ENCODE results near the gene SMARCC2. TPM values are rescaled to one million over a fixed set of nuclear protein-coding genes. Genes with fewer than 3 reads are reported as not detected.

SMARCC2 gene
- total RNA-seq, 1 experiment from 2014 or later, result 99.7 TPM

DNA sequence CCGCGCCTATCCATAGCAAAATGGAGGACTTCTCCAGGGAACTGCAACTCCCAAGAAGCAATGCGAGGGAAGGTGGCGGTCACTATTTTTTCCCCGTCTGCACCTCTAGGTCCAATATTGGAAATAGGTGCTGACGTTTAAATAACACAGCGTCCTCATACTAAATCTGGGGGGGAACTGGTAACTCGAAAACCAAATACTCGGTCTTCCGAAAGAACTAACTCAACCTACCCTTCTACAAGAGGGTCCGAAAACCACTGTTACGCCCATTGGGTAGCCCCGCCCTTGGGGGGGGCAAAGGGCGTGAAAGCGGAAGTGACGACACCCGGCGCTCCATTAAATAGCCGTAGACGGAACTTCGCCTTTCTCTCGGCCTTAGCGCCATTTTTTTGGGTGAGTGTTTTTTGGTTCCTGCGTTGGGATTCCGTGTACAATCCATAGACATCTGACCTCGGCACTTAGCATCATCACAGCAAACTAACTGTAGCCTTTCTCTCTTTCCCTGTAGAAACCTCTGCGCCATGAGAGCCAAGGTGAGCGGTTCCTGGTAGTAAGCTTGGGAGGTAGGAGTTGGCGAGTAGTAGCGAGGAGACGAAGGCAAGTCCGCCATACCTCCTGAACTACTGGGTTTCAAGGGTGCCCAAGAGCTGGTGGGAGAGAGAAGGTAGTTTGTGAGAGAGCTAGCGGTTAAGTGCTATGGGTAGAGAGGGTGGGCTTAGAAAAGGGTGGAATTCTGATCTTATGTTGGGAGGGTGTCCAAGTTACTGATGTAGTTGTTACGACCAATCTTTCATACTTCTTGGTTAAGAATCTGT is 72.8 kb downstream of the SMARCC2 start, which contains the start of gene RPL41:
Gene RPL41 (plus strand): TSS at position 367 of the 815 bp plus-strand sequence.
- Histone ChIP-seq H3K27me3 (ENCODE audit: insufficient read depth, low read length) (no peaks in the 10 kb centered on the region), H3K9ac (ENCODE audit: low read length) (peak within 1 kb of the TSS; percentile 92), H3K4me1 (ENCODE audit: control insufficient read depth in 1 of 2, insufficient read depth in 2 of 2, low read length in 2 of 2) (peaks cover 23 to 34% of the 10 kb centered on the region in 2 experiments), H3K9me3 (ENCODE audit: control insufficient read depth in 1 of 2, insufficient read depth in 1 of 2, low read depth in 1 of 2, low read length in 2 of 2) (no peaks in the 10 kb centered on the region), H3K4me3 (replicated peaks in 1 of 2; ENCODE audit: low read depth in 1 of 2, low read length in 2 of 2) (peak within 1 kb of the TSS; percentile 80 to 82), H3K36me3 (ENCODE audit: control insufficient read depth in 1 of 2, insufficient read depth in 2 of 2, low read length in 2 of 2) (peaks cover 11 to 41% of the 10 kb centered on the region in 2 experiments), H3K4me2 (ENCODE audit: low read length) (peak within 1 kb of the TSS; percentile 88), H4K20me1 (ENCODE audit: insufficient read depth) (no peaks in the 10 kb centered on the region), H3K79me2 (ENCODE audit: insufficient read depth, low read length) (peaks cover 18% of the 10 kb centered on the region), H3K9me2 (ENCODE audit: insufficient read depth) (no peaks in the 10 kb centered on the region), H2AFZ (ENCODE audit: low read depth, low read length, poor library complexity, severe bottlenecking) (peak within 1 kb of the TSS; percentile 24), H3K27ac (ENCODE audit: low read depth, low read length) (peak within 1 kb of the TSS; percentile 93)
- RAD21 ChIA-PET (ENCODE audit: low non-redundant PET in 1 of 2, low total read pairs in 2 of 2, uncharacterized antibody in 2 of 2, unreplicated experiment in 2 of 2), result no interaction called here
- CTCF ChIA-PET, result interaction anchor here (2.2 to 3.3 kb wide), 2 partner anchors 11 to 12 kb away, joined by 5 to 24 read pairs; partner anchors contain the start of genes ESYT1 and PA2G4
- BruUV-seq (replicated peaks), result TSS peak; percentile 92
- ATAC-seq (peak; percentile 31), DNase-seq (ENCODE audit: low read depth, low spot score) (peak; percentile 91)
- POLR2A ChIA-PET, result interaction anchor here (0.7 to 4.6 kb wide), 9 partner anchors 11 to 379 kb away, joined by 3 to 75 read pairs (median 5); partner anchors contain the start of genes ESYT1, PA2G4, RAB5B and SMARCC2
- TF ChIP-seq, protein P1, sequence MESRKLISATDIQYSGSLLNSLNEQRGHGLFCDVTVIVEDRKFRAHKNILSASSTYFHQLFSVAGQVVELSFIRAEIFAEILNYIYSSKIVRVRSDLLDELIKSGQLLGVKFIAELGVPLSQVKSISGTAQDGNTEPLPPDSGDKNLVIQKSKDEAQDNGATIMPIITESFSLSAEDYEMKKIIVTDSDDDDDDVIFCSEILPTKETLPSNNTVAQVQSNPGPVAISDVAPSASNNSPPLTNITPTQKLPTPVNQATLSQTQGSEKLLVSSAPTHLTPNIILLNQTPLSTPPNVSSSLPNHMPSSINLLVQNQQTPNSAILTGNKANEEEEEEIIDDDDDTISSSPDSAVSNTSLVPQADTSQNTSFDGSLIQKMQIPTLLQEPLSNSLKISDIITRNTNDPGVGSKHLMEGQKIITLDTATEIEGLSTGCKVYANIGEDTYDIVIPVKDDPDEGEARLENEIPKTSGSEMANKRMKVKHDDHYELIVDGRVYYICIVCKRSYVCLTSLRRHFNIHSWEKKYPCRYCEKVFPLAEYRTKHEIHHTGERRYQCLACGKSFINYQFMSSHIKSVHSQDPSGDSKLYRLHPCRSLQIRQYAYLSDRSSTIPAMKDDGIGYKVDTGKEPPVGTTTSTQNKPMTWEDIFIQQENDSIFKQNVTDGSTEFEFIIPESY (IDR thresholded peaks at IDR 0.05; ENCODE audit: extremely low read depth, insufficient replicate concordance, low read length), result peak; percentile 66
- no peak for TF ChIP-seq SIN3A (IDR thresholded peaks at IDR 0.05; ENCODE audit: low read depth)
- no peak for TF ChIP-seq TCF7L2 (IDR thresholded peaks at IDR 0.05; ENCODE audit: borderline replicate concordance, extremely low read depth, insufficient read depth, insufficient read length)
- TF ChIP-seq, protein P2, sequence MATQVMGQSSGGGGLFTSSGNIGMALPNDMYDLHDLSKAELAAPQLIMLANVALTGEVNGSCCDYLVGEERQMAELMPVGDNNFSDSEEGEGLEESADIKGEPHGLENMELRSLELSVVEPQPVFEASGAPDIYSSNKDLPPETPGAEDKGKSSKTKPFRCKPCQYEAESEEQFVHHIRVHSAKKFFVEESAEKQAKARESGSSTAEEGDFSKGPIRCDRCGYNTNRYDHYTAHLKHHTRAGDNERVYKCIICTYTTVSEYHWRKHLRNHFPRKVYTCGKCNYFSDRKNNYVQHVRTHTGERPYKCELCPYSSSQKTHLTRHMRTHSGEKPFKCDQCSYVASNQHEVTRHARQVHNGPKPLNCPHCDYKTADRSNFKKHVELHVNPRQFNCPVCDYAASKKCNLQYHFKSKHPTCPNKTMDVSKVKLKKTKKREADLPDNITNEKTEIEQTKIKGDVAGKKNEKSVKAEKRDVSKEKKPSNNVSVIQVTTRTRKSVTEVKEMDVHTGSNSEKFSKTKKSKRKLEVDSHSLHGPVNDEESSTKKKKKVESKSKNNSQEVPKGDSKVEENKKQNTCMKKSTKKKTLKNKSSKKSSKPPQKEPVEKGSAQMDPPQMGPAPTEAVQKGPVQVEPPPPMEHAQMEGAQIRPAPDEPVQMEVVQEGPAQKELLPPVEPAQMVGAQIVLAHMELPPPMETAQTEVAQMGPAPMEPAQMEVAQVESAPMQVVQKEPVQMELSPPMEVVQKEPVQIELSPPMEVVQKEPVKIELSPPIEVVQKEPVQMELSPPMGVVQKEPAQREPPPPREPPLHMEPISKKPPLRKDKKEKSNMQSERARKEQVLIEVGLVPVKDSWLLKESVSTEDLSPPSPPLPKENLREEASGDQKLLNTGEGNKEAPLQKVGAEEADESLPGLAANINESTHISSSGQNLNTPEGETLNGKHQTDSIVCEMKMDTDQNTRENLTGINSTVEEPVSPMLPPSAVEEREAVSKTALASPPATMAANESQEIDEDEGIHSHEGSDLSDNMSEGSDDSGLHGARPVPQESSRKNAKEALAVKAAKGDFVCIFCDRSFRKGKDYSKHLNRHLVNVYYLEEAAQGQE (IDR thresholded peaks at IDR 0.05; ENCODE audit: low read depth), result no peak
- no peak for TF ChIP-seq EZH2 (IDR thresholded peaks at IDR 0.05)
- TF ChIP-seq, protein P3, sequence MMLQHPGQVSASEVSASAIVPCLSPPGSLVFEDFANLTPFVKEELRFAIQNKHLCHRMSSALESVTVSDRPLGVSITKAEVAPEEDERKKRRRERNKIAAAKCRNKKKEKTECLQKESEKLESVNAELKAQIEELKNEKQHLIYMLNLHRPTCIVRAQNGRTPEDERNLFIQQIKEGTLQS (IDR thresholded peaks at IDR 0.05), result no peak
- no peak for TF ChIP-seq ELF1 (IDR thresholded peaks at IDR 0.05; ENCODE audit: borderline replicate concordance, low read depth)
- TF ChIP-seq POLR2AphosphoS5 (IDR thresholded peaks at IDR 0.05; ENCODE audit: low read depth, low read length), result peak; percentile 100
- no peak for TF ChIP-seq EGR1 (IDR thresholded peaks at IDR 0.05; ENCODE audit: low read depth)
- TF ChIP-seq ZFX (IDR thresholded peaks at IDR 0.05), result peak; percentile 29; the same call in 1 of the 2 replicates
- peak; percentile 90 for TF ChIP-seq YY1 (IDR thresholded peaks at IDR 0.05; ENCODE audit: extremely low read depth, insufficient replicate concordance, low read depth, low read length)
- no peak for TF ChIP-seq SRF (IDR thresholded peaks at IDR 0.05; ENCODE audit: low read depth)
- TF ChIP-seq MAX (IDR thresholded peaks at IDR 0.05), result no peak
- TF ChIP-seq POLR2A (IDR thresholded peaks at IDR 0.05; ENCODE audit: borderline replicate concordance, extremely low read depth, insufficient read depth, insufficient read length), result peak; percentile 100
- TF ChIP-seq ZNF274 (IDR thresholded peaks at IDR 0.05; ENCODE audit: low read depth, low read length), result no peak
- TF ChIP-seq FOSL1 (IDR thresholded peaks at IDR 0.05; ENCODE audit: low read depth), result no peak
- intact Hi-C loops (cut with micrococcal nuclease), result loop anchor here (1.0 to 10.0 kb wide), 4 partner anchors 12 to 382 kb away; partner anchors contain the start of genes PA2G4 and SUOX
